Keratinocyte (primary cell): ENCODE results near the gene ZGRF1. TPM values are rescaled to one million over a fixed set of nuclear protein-coding genes. Genes with fewer than 3 reads are reported as not detected.
A peak's percentile ranks its signal among the peaks of the same experiment; 100 is the strongest.

Experiments
- DNase-seq: peaks from one replicate; pipeline ENCODE4 v3.0.0-alpha.2; 2011; ENCODE audit warnings: low read depth, missing footprints, low spot score
- FAIRE-seq: peaks from 2 replicates; lab custom pipeline; 2011; peaks lifted over from hg19 to GRCh38; lab: Jason Lieb, UNC
- H2AFZ ChIP-seq: 2 replicates; pipeline ENCODE4 v1.6.0; 2012; ENCODE audit warnings: low read length, control low read depth, inconsistent platforms; ENCODE audit not compliant: control insufficient read depth
- H3K27ac ChIP-seq: 2 replicates; pipeline ENCODE4 v1.5.1; 2011; ENCODE audit warnings: low read length; ENCODE audit not compliant: control insufficient read depth, insufficient read depth
- H3K27me3 ChIP-seq: 3 replicates; pipeline ENCODE4 v1.6.0; 2011; ENCODE audit warnings: low read length; ENCODE audit not compliant: control insufficient read depth, insufficient read depth; ENCODE audit errors: extremely low read depth
- H3K36me3 ChIP-seq, 2 experiments: 2 replicates in 1 of 2; 3 replicates in 1 of 2; pipeline ENCODE4 v1.5.1; 2011; ENCODE audit warnings: low read length in 2 of 2, mild to moderate bottlenecking in 1 of 2; ENCODE audit not compliant: control insufficient read depth in 2 of 2, insufficient read depth in 2 of 2; ENCODE audit errors: extremely low read depth in 1 of 2
- H3K4me1 ChIP-seq: 3 replicates; pipeline ENCODE4 v1.5.1; 2011; ENCODE audit warnings: low read length; ENCODE audit not compliant: control insufficient read depth, insufficient read depth; ENCODE audit errors: extremely low read depth
- H3K4me2 ChIP-seq: 3 replicates; pipeline ENCODE4 v1.6.0; 2011; ENCODE audit warnings: low read depth, low read length; ENCODE audit not compliant: control insufficient read depth, insufficient read depth; ENCODE audit errors: extremely low read depth
- H3K4me3 ChIP-seq, 3 experiments: fragments of 200-600 bp in 1 of 3; sonication (generic) in 1 of 3; 2 replicates in 2 of 3; 3 replicates in 1 of 3; pipeline ENCODE4 v1.5.1; 2011 to 2016; ENCODE audit warnings: low read length in 3 of 3, mild to moderate bottlenecking in 3 of 3, control low read depth in 2 of 3, inconsistent platforms in 1 of 3, low read depth in 1 of 3, mixed read lengths in 1 of 3, mixed run types in 1 of 3, moderate library complexity in 1 of 3; ENCODE audit not compliant: control insufficient read depth in 2 of 3, insufficient read depth in 2 of 3; ENCODE audit errors: extremely low read depth in 1 of 3
- H3K79me2 ChIP-seq: 2 replicates; pipeline ENCODE4 v1.6.0; 2012; ENCODE audit warnings: low read length; ENCODE audit not compliant: control insufficient read depth, insufficient read depth
- H3K9ac ChIP-seq: 3 replicates; pipeline ENCODE4 v1.6.0; 2011; ENCODE audit warnings: low read length; ENCODE audit not compliant: control insufficient read depth, insufficient read depth; ENCODE audit errors: extremely low read depth
- H3K9me1 ChIP-seq: 3 replicates; pipeline ENCODE4 v1.6.0; 2011; ENCODE audit warnings: low read length; ENCODE audit not compliant: control insufficient read depth, insufficient read depth; ENCODE audit errors: extremely low read depth
- H3K9me3 ChIP-seq: 2 replicates; pipeline ENCODE4 v1.5.1; 2012; ENCODE audit warnings: low read depth, low read length; ENCODE audit not compliant: control insufficient read depth
- H4K20me1 ChIP-seq: 3 replicates; pipeline ENCODE4 v1.6.0; 2011; ENCODE audit warnings: low read length; ENCODE audit not compliant: control insufficient read depth, insufficient read depth; ENCODE audit errors: extremely low read depth
- EZH2 ChIP-seq: IDR thresholded peaks from one replicate; pipeline ENCODE4 v1.6.1; 2012; ENCODE audit warnings: inconsistent platforms, mild to moderate bottlenecking, low read length, moderate library complexity
- dilution Hi-C: fragments of 300-500 bp; cut with MboI; formaldehyde crosslinking; loops from one replicate; pipeline ENCODE4 v1.7.0; 2020; ENCODE audit warnings: low sequenced_read_pairs; ENCODE audit not compliant: extremely low pct_ligation_motif_present
- polyA plus RNA-seq, 5 experiments: library from polyadenylated mRNA; depleted of rRNA in 3 of 5; stranded (reverse) in 3 of 5; stranded (forward) in 1 of 5; unstranded in 1 of 5; fragments of >200 nt; gene quantifications; 1 replicate in 1 of 5; 2 replicates in 3 of 5; 3 replicates in 1 of 5; pipeline versions ENCODE4 v1.2.1 to v1.2.3, GENCODE V29; 2011 to 2012; ENCODE audit warnings: missing spikeins in 2 of 5, low read depth in 1 of 5, low replicate concordance in 1 of 5
- TF ChIP-seq, protein P1 (sequence below), 3 experiments: IDR thresholded peaks in 1 of 3; conservative IDR thresholded peaks in 1 of 3; optimal IDR thresholded peaks in 1 of 3; 2 replicates in 2 of 3; 3 replicates in 1 of 3; pipeline versions ENCODE3 to v1.5.1; 2011; ENCODE audit warnings: low read length in 3 of 3, mild to moderate bottlenecking in 3 of 3, moderate library complexity in 2 of 3, control low read depth in 1 of 3, inconsistent platforms in 1 of 3; ENCODE audit not compliant: insufficient read depth in 2 of 3; ENCODE audit errors: extremely low read depth in 1 of 3

ZGRF1 gene
- polyA plus RNA-seq, 1 donor (not counting 4 experiments of a cell fraction or from before 2014, with no cell fraction given), result 3.6 TPM

DNA sequence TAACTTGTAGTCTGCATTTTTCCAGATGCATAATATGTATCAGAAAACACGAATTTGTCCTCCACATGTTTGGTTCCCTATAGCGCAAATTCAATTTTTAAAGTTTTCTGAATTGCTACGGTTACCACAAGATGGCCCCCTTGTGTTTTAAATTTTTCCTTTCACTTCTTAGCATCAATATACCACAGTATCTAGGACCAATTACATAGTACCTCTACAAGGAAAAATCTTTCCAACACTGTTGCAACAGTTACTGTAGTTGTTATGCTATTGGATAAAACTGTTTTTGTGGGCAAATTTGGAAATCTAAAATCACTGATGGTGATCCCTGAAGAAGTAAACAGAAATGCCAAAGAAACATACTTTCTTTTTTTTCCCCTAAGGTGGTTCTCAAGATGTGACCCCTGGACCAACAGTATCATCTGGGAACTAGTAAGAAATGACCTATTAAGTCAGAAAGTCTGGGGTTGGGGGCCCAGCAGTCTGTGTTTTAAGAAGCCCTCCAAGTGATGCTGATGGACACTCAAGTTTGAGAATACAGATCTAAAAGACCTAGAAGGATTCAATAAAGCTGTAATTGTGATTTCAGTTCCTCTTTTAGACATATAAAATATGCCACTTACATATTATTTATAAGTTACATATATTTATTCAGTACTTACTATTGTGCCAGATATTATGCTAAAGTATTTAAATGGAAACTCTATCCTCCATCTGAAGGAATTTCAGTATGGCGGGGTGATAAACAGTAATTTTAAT, 3.1 kb downstream of the ZGRF1 start:
- dilution Hi-C loops, result no loop called here
- no peak overlapping the region for H3K4me2 ChIP-seq
- no peak overlapping the region for H3K9ac ChIP-seq
- H3K27me3 ChIP-seq, result no peaks in the 10 kb centered on the region
- no peak overlapping the region for H2AFZ ChIP-seq
- no peaks in the 10 kb centered on the region for H3K9me3 ChIP-seq
- H4K20me1 ChIP-seq, result no peaks in the 10 kb centered on the region
- TF ChIP-seq EZH2, result no peak
- TF ChIP-seq, protein P1, sequence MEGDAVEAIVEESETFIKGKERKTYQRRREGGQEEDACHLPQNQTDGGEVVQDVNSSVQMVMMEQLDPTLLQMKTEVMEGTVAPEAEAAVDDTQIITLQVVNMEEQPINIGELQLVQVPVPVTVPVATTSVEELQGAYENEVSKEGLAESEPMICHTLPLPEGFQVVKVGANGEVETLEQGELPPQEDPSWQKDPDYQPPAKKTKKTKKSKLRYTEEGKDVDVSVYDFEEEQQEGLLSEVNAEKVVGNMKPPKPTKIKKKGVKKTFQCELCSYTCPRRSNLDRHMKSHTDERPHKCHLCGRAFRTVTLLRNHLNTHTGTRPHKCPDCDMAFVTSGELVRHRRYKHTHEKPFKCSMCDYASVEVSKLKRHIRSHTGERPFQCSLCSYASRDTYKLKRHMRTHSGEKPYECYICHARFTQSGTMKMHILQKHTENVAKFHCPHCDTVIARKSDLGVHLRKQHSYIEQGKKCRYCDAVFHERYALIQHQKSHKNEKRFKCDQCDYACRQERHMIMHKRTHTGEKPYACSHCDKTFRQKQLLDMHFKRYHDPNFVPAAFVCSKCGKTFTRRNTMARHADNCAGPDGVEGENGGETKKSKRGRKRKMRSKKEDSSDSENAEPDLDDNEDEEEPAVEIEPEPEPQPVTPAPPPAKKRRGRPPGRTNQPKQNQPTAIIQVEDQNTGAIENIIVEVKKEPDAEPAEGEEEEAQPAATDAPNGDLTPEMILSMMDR (optimal IDR thresholded peaks at IDR 0.05 in 1 of 3, IDR thresholded peaks at IDR 0.05 in 1 of 3, conservative IDR thresholded peaks at IDR 0.05 in 1 of 3; ENCODE audit: extremely low read depth in 1 of 3, insufficient read depth in 2 of 3, low read length in 3 of 3), result peak in 2 of 3 experiments; percentile 19 to 28
- no peak overlapping the region for H3K27ac ChIP-seq
- FAIRE-seq, result no peak
- H3K9me1 ChIP-seq, result no peaks in the 10 kb centered on the region
- H3K4me3 ChIP-seq, result no peak overlapping the region
- H3K36me3 ChIP-seq, result no peaks in the 10 kb centered on the region
- DNase-seq, result no peak
- peaks cover 12% of the 10 kb centered on the region for H3K4me1 ChIP-seq
- peaks cover 24% of the 10 kb centered on the region for H3K79me2 ChIP-seq

DNA sequence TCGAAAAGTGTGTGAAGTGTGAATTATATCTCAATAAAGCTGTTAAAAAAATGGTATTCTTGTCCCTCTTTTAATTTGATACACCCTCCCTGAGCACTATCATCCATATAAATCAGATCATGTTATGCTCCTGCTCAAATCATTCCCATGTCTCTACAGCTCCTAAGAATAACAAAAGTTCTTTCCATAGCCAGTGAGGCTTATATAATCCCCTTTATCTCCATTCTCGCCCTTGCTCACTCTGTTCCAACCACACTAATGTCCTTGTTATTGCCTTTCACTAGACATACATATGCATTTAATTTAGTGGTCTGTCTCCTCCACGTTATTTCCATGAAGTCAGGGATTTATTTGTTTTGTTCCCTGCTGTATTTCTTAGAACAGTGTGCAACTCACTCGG, 10.5 kb downstream of the ZGRF1 start:
- H3K27me3 ChIP-seq, result no peaks in the 10 kb centered on the region
- no peak overlapping the region for H3K9ac ChIP-seq
- no peak overlapping the region for H3K4me2 ChIP-seq
- no peaks in the 10 kb centered on the region for H3K36me3 ChIP-seq
- no peak overlapping the region for H2AFZ ChIP-seq
- no peak overlapping the region for H3K4me3 ChIP-seq
- no peaks in the 10 kb centered on the region for H3K79me2 ChIP-seq
- dilution Hi-C loops, result no loop called here
- no peak for FAIRE-seq
- H3K9me1 ChIP-seq, result no peaks in the 10 kb centered on the region
- H3K4me1 ChIP-seq, result no peaks in the 10 kb centered on the region
- no peaks in the 10 kb centered on the region for H4K20me1 ChIP-seq
- H3K9me3 ChIP-seq, result no peaks in the 10 kb centered on the region
- no peak for DNase-seq
- no peak overlapping the region for H3K27ac ChIP-seq
- TF ChIP-seq, protein P1 (optimal IDR thresholded peaks at IDR 0.05 in 1 of 3, IDR thresholded peaks at IDR 0.05 in 1 of 3, conservative IDR thresholded peaks at IDR 0.05 in 1 of 3; ENCODE audit: extremely low read depth in 1 of 3, insufficient read depth in 2 of 3, low read length in 3 of 3), result no peak
- no peak for TF ChIP-seq EZH2
